ENCODE measurements around the gene PIPOX. TPM values are rescaled to one million over a fixed set of nuclear protein-coding genes. Genes with fewer than 3 reads are reported as not detected.

Gene PIPOX
- 0.96 and 5.1 TPM in 2 replicates for total RNA-seq

GRCh38 chr17:29042679-29043538 lies at the start of gene PIPOX:
PIPOX (plus strand) TSS chr17:29043141; CDS start chr17:29043226, 85 bp downstream.

GRCh38 chr17:29005936-29006511 lies 36.9 kb upstream of the PIPOX start, which contains the start of gene SEZ6:
SEZ6 (minus strand) TSS chr17:29006033; CDS start chr17:29005869, 164 bp downstream.

Other genes with a start within 250 kb of the PIPOX start
- 3.4 and 3.8 TPM in 2 replicates for gene FAM222B, start 200.4 kb upstream of the PIPOX start, total RNA-seq
- 24.0 and 42.2 TPM in 2 replicates for gene ERAL1, start 188.1 kb upstream of the PIPOX start, total RNA-seq
- 30.4 and 55.6 TPM in 2 replicates for gene FLOT2, start 145.4 kb upstream of the PIPOX start, total RNA-seq
- 4.6 and 16.9 TPM in 2 replicates for gene DHRS13, start 140.1 kb upstream of the PIPOX start, total RNA-seq
- 10.5 and 13.0 TPM in 2 replicates for gene PHF12, start 91.6 kb upstream of the PIPOX start, total RNA-seq
- not detected in 2 replicates for gene SEZ6, start 37.1 kb upstream of the PIPOX start, total RNA-seq
- 39.1 and 58.6 TPM in 2 replicates for gene MYO18A, start 137.3 kb downstream of the PIPOX start, total RNA-seq
- 0.19 TPM in 1 of 2 replicates, not detected in the other for gene CRYBA1, start 203.7 kb downstream of the PIPOX start, total RNA-seq

Data from regular cardiac myocyte (primary cell).